GM19463 (cell line): Measurements from ENCODE around the gene SYNE4.
"Not testable (repeated sequence)": the region's sequence is repeated elsewhere in the genome, so short reads cannot be mapped to it uniquely, and the experiment has no call there.

Experiments
- ATAC-seq: cut with Tn5 transposase; IDR thresholded peaks from one replicate; pipeline ENCODE4 v1.9.1; 2021; ENCODE audit warnings: mild to moderate bottlenecking, moderate library complexity; ENCODE audit not compliant: unreplicated experiment

SYNE4 gene

GRCh38 chr19:36008336-36008978 lies at the start of gene SYNE4:
SYNE4 (minus strand) TSS chr19:36008813; CDS start chr19:36008681, 132 bp downstream.
- no peak for ATAC-seq

GRCh38 chr19:36054733-36055686 lies 46.4 kb upstream of the SYNE4 start, which contains the start of gene WDR62:
WDR62 (plus strand) TSS chr19:36054897; CDS start chr19:36054972, 75 bp downstream.
- peak; percentile 64 for ATAC-seq

- peak; percentile 82 for ATAC-seq
Measured at GRCh38 chr19:36054119-36054732, 45.6 kb upstream of the SYNE4 start, which contains the start of gene THAP8. THAP8 (minus strand) TSS chr19:36054285; CDS start chr19:36054217, 68 bp downstream.

GRCh38 chr19:36051637-36052036 lies 43.0 kb upstream of the SYNE4 start:
- no peak for ATAC-seq

GRCh38 chr19:36051236-36051635 lies 42.6 kb upstream of the SYNE4 start:
- ATAC-seq: no peak

- ATAC-seq: no peak
Measured at GRCh38 chr19:36049080-36049698, 40.6 kb upstream of the SYNE4 start.

- no peak for ATAC-seq
Measured at GRCh38 chr19:36047835-36048234, 39.2 kb upstream of the SYNE4 start.

- no peak for ATAC-seq
Measured at GRCh38 chr19:36046443-36047050, 37.9 kb upstream of the SYNE4 start.

- ATAC-seq: no peak
Measured at GRCh38 chr19:36043952-36044351, 35.3 kb upstream of the SYNE4 start.

- no peak for ATAC-seq
Measured at GRCh38 chr19:36041831-36042230, 33.2 kb upstream of the SYNE4 start.

- not testable (repeated sequence) for ATAC-seq
Measured at GRCh38 chr19:36041092-36041491, 32.5 kb upstream of the SYNE4 start.

GRCh38 chr19:36040495-36040894 lies 31.9 kb upstream of the SYNE4 start:
- ATAC-seq: no peak

GRCh38 chr19:36032251-36033104 lies 23.9 kb upstream of the SYNE4 start, which contains the start of gene CLIP3:
CLIP3 (minus strand) TSS chr19:36032873; CDS start chr19:36032357, 516 bp downstream.
- ATAC-seq: no peak

- no peak for ATAC-seq
Measured at GRCh38 chr19:36031308-36031707, 22.7 kb upstream of the SYNE4 start.

GRCh38 chr19:36030264-36031148 lies 21.9 kb upstream of the SYNE4 start:
- ATAC-seq: no peak

- no peak for ATAC-seq
Measured at GRCh38 chr19:36028313-36029041, 19.9 kb upstream of the SYNE4 start.

- no peak for ATAC-seq
Measured at GRCh38 chr19:36027696-36028095, 19.1 kb upstream of the SYNE4 start.
